ENCODE results near the gene DSTN.

The DSTN gene

GRCh38 chr20:17613328-17614175, 43.7 kb downstream of the DSTN start:
- DNase-seq, result no peak

- DNase-seq, result no peak
These were observed 44.4 kb downstream of the DSTN start for GRCh38 chr20:17614176-17614811.

GRCh38 chr20:17614812-17615644, 45.2 kb downstream of the DSTN start:
- DNase-seq, result no peak

GRCh38 chr20:17615645-17616479, 46.0 kb downstream of the DSTN start:
- no peak for DNase-seq

GRCh38 chr20:17616480-17617211, 46.8 kb downstream of the DSTN start:
- DNase-seq, result no peak

GRCh38 chr20:17617212-17617867, 47.5 kb downstream of the DSTN start:
- DNase-seq, result no peak

- no peak for DNase-seq
These were observed 48.2 kb downstream of the DSTN start for GRCh38 chr20:17617868-17618672.

GRCh38 chr20:17618673-17619013, 48.8 kb downstream of the DSTN start:
- no peak for DNase-seq

- no peak for DNase-seq
These were observed 49.6 kb downstream of the DSTN start for GRCh38 chr20:17619351-17620093.

- DNase-seq, result no peak
These were observed 50.7 kb downstream of the DSTN start for GRCh38 chr20:17620371-17621228.

GRCh38 chr20:17621229-17621968, 51.5 kb downstream of the DSTN start:
- no peak for DNase-seq

GRCh38 chr20:17622086-17622850, 52.4 kb downstream of the DSTN start:
- DNase-seq, result no peak

- no peak for DNase-seq
These were observed 53.1 kb downstream of the DSTN start for GRCh38 chr20:17622851-17623508.

- DNase-seq, result no peak
These were observed 54.2 kb downstream of the DSTN start for GRCh38 chr20:17624070-17624469.

GRCh38 chr20:17624551-17625245, 54.8 kb downstream of the DSTN start:
- no peak for DNase-seq

All from GOT3 (cell line).